HG02623 (cell line): ENCODE results near the gene ZFYVE1.
"Not testable (repeated sequence)": the region's sequence is repeated elsewhere in the genome, so short reads cannot be mapped to it uniquely, and the experiment has no call there.

Source experiments
- ATAC-seq: cut with Tn5 transposase; IDR thresholded peaks from one replicate; pipeline ENCODE4 v1.9.1; 2021; ENCODE audit warnings: moderate library complexity; ENCODE audit not compliant: unreplicated experiment

The ZFYVE1 gene

DNA sequence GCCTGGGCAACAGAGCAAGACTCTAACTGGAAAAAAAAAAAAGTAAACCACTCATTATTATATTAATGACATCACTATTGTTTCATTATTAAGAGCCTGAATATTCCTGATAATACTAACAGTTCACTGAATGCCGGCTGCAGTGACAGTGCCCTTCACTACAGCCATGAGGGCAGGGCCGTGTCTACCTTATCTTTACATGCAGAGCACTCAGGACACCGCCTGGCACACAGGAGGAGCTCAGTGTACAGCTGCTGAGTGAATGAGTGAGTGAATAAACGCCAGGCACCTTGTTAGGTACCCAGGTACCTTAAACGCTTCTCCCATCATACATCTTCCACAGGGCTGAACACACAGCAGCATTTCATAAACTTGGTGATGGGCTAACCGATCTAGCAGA lies 23.2 kb downstream of the ZFYVE1 start:
- ATAC-seq, result no peak

DNA sequence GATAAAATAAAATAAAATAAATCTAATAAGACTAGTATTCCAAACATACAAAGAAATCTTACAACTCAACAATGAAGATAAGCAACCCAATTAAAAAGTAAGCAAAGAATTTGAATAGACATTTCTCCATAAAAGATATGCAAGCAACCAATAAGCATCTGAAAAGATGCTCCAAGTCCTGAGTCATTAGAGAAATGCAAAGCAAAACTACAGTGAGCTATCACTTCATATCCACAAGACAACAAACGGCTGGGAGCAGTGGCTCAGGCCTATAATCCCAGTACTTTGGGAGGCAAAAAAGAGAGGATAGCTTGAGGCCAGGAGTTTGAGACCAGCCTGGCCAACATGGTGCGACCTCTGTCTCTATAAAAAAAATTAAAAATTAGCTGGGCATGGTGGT lies 26.8 kb downstream of the ZFYVE1 start:
- no peak for ATAC-seq

DNA sequence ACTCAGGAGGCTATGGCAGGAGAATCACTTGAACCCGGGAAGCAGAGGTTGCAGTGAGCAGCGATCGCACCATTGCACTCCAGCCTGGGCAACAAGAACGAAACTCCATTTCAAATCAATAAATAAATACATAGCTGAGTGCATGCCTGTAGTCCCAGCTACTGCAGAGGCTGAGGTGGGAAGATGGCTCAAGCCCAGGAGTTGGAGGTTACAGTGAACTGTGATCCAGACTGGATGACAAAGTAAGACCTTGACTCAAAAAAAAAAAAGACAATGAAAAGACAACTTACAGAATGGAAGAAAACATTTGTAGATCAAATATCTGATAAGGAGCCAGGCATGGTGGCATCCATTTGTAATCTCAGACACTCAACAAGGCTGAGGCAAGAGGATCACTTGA lies 27.6 kb downstream of the ZFYVE1 start:
- ATAC-seq, result no peak

DNA sequence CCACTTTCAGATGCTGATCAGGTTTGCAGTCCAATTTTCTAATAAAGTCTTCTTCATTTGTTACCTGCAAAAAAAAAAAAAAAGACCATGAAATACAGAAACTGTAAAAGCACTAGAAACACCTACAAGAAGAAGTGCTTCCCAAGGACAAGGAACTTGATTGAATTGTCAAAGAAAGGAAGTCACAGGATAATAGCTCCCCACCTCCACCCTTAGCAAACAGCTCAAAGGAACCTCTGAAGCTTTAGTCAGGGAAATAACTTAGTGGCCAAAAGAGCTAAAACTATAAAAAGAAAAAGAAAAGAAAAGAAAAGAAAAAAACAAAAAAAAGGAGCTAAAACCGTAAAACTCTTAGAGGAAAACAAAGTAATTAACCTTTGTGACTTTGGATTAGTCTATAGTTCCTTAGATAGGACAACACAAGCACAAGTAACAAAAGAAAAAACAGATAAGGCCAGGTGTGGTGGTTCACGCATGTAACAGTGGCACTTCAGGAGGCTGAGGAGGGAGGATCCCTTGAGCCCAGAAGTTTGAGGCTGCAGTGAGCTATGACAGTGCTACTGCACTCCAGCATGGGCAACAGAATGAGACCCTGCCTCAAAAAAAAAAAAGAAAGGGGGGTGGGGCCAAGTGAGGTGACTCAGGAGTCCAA lies 28.5 kb downstream of the ZFYVE1 start:
- ATAC-seq, result no peak

DNA sequence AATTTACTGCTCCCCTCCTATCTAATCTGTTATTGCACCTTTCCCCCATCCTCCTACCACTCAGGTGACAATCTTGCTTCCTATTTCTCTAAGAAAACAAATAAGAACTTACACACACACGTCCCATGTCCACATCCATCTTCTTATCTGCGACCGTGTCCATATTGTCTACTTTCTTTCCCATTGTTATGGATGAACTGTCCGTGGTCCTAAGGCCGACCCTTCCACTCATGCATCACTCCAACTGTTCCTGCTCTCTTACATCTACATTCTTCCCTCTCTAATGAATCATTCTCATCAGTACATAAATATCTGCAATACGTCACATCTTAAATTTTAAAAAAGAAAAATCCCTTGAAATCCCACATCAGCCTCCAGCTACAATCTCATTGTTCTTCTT lies 30.0 kb downstream of the ZFYVE1 start:
- no peak for ATAC-seq

DNA sequence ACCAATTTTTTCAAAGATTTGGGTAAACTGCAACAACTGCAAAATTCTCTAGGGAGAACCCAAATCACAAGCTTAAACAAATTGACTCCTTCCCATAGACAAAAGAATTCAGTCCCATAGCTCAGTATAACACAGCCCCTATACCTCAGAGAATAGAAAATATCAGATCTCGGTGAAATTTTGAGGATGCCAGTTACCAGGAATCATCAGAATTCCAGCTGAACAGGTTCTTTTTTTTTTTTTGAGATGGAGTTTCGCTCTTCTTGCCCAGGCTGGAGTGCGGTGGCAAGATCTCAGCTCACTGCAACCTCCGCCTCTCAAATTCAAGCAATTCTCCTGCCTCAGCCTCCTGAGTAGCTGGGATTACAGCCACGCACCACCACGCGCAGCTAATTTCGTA lies 36.7 kb downstream of the ZFYVE1 start:
- ATAC-seq, result no peak

DNA sequence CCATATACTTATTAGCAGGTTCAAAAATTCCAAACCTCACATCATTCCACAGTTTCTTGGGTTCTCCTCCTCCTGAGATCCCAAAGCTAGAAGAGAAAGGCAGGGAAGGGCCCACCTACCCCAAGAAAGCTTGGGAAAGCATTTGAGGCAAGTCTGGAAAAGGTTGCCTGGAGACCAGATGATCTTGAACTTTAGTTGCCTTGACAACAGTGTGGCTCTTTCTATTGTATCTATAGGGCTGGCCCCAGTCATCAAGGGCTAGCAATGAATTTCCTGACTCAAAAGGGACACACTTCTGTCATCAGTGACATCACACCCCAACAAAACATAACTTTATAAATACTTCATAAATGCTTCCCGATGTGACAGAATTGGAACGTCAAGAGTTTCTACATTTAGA lies 40.0 kb downstream of the ZFYVE1 start:
- no peak for ATAC-seq

DNA sequence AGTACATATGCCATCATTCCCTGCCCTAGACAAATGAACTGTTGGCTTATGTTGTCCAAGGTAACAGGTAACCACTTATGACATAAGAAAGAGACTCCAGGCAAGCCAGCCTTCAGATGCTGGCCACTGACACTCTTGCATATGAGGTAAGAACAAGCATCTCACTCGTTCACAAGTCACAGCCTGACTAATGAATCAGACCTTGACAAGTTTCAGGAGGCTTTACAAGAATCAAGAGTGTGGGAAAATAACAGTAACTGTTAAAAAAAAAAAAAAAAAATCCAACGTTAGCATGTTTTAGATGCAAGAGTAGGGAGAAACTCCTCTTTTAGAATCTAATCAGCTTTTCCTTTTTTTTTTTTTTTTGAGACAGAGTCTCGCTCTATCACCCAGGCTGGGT lies 40.7 kb downstream of the ZFYVE1 start:
- no peak for ATAC-seq

DNA sequence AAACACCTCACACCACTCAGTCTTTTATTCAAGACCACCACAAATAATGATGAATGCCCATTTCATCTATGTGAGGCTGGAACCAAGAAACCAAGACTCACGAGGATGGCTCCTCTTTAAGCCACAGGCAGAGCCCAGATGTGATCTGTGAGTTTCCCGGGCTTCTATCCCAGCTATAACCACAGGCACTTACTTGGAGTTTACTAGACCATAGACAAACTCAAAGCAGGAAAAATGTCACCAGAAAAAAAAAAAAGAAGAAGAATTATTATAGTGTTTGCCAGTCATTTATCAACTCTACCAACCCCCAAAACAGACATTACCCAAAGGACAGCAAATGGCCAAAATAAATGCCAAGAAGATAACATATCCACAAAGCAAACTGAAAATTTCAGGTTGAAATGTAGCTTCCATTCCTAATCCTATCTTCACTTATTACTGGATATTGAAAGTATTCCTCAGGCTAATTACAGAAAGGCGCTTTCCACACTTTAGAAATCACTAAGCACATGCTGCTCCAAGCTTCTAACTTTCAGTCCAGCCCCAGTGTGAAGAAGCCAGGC lies 44.7 kb downstream of the ZFYVE1 start:
- no peak for ATAC-seq

DNA sequence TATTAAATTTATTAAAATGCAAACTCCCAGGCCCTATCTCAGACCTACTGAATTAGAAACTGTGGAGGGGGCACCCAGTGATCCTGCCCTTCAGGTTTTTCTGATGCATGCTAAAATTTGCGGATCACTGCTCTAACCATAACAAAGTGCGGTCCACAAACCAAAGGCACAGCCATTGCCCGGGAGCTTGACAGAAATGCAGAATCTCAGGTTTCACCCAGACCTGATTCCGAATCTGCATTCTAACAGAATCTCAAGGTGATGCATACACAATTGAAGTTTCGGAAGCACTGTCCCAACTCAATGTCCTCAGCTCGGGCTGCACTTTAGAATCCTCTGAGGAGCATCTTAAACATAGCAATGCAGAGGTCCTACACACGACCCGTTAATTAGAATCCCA lies 46.0 kb downstream of the ZFYVE1 start:
- ATAC-seq, result no peak

DNA sequence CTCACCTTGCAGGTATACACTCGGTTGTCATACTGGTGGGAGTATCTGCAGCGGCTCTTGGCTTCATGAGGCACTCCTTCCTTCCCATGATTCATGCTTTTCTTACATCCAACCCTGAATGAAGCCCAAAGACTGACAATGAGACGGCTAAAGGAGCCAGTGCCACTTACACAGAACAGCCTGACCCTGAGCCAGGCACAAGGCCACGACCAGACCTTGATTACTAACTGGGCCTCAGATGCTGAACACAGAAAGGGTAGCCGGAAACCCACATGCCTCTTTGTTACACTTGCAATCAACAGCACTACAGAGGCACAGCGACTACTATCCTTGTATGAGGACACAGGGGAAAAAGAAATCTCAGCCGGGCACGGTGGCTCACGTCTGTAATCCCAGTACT lies 48.0 kb downstream of the ZFYVE1 start:
- ATAC-seq, result no peak

DNA sequence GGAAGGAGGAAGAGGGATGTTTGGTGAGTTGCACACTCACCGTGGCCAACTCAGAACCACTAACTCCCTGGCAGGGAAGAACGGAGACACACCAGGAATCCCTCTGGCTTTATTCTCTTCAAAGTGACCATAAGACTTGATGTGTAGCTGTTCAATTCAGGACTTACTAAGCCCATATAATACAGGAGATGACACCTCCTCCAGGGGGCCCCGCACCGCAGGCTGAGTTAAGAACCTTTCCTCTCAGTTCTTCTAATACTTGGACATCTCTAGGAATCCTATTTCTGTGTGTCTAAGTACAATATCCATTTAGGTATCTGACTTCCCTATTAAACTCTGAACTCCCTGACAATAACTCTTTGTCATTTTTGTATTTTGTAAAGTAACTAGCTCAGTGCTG lies 51.1 kb downstream of the ZFYVE1 start:
- ATAC-seq, result no peak

DNA sequence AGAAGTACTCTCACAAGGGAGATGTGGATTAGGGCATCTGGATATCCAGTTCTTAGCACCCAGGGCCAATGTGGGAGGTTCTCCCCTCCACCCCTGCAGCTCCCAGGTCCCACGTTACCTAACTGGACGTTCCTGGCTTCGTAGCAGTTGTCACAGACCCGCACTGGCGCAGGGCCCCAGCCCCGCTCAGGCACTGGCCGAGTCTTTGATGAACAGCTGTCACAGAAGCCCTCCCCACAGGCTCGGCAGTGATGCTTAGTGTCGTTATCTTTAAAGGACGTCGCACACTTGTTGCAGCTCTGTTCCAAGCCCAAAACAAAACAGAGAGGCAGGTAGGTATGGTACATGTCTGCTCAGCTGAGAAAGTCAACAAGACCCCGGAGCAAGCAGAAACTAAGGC lies 52.2 kb downstream of the ZFYVE1 start:
- no peak for ATAC-seq

DNA sequence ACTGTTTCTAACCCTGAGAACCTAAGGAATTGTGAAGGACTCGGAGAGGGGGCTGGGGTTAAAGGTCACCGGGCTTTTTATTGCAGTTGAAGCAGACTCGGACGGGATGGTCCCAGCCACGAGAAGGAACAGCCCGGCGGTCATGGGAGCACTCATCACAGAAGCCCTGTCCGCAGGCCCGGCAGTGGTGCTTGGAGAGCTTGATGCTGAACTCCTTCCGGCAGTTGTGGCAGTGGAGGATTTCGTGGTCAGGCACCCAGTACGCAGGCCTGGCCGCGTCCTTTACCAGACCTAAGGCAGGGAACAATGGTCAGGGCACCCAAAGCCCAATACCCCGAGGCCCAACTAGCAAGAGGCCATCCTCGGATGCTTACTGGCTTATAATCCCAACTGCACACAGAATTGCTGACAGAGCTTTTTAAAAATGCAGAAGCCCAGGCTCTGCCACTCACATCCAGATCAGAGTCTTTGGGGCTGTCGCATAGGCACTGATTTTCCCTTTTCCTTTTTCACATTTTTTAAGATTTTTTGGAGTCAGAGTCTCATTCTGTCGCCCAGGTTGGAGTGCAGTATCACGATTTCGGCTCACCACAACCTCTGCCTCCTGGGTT lies 56.0 kb downstream of the ZFYVE1 start:
- ATAC-seq, result no peak

DNA sequence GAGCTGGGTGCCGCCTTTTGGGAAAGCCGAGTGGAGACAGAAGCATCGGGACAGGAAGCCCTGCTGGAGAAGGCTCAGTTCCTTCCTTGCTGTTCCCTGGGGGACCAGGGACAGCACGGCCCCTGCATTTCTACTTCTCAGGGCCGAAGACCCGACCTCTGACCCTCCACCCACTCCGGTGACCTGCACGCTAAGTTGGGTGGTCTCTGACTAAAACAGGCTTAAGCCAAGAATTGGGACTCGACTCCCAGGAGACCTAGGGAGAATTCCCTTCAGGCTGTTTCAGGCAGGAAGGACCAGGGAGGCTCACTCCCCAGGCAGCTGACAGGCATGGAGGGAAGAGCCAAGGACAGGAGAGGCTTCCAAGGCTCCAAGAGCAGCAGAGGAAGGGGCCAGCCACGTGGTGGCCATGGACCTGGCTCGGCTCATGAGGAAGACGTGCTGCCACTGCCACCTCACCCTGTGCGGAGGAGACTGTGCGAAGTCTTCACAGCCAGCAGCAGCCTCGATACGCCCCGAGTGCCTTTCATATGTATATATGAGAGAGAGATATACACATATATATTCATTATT lies 56.8 kb downstream of the ZFYVE1 start:
- ATAC-seq, result no peak

DNA sequence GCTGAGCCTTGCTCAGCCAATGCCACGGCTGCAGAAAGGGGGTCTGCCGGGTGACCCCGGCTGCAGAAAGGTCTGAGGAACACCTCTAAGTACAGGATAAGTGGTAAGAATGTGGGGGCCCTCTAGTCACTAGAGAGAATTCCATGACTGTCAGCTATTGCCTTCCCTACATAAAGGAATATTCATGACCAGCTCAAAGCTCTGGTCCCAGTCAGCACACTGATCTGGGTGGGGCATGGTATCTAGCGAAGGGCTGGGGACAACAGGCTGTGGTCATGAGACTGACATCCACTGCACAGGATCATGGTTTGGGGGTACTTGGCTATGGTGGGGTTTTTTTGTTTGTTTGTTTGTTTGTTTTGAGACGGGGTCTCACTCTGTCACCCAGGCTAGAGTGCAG lies 58.6 kb downstream of the ZFYVE1 start:
- ATAC-seq, result no peak

DNA sequence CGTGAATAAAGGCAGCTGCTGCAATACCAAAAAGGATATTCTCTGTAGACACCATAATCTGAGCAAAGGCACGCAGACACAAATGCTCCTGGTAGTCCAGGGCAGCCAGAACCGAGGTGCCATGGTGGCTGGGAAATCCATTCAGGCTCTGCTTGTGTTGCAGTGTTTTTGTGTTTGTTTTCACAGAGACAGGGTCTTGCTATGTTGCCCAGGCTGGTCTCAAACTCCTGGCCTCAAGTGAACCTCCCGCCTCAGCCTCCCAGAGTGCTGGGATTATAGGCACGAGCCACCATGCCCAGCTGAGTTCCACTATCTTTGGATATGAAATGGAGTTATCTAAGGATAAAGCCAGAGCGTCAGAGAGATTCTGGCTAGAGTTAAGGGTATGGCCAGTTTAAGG lies 60.9 kb downstream of the ZFYVE1 start:
- ATAC-seq, result no peak

DNA sequence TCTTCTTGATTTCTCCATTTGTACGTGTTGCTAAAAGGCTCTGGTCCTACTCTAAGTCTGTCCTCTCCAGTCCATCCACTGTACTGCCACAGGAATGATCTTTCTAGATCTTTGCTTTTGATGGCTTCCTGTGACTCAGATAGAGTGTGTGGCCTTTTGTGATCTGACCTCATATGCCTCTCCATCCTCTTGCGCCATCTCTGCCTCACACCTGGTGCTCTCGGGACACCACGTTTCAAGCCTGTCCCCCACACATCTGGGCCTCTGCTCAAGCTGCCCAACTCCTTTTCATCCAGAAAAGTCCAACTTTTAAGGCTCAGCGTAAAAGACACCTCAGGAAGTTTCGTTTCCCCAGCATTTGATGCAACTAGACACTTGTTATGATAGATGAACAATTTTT lies 61.7 kb downstream of the ZFYVE1 start:
- no peak for ATAC-seq

DNA sequence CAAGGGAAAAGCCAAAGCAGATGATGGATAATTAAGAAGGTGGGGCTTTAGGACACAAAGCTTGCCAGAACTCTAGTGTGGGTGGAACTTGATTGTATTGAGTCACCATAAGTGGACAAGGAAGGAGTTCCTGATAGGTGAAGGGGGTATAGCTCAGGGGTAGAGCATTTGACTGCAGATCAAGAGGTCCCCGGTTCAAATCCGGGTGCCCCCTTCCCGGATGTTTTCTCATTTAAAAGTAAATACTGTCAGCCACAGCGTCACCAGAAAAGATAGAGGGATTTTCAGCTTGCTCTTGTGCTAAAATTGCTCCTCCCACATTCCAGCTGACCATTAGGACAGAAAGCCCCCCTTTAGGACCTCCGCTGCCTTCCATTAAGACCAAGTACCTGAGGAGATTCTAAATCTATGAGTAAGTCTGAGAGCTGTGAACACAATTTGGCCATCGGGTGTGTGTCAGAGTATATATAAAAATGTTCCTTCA lies 64.0 kb downstream of the ZFYVE1 start:
- no peak for ATAC-seq

DNA sequence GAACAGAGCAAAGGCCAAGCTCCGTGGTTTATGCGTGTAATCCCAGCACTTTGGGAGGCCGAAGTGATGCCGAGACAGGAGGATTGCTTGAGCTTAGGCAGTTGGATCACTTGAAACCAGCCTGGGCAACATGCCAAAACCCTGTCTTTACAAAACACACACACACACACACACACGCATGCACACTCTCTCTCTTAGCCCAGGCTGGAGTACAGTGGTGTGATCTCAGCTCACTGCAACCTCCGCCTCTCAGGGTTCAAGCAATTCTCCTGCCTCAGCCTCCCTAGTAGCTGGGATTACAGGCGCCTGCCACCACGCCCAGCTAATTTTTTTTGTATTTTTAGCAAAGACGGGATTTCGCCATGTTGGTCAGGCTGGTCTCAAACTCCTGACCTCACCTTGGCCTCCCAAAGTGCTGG lies 64.6 kb downstream of the ZFYVE1 start:
- ATAC-seq, result not testable (repeated sequence)

DNA sequence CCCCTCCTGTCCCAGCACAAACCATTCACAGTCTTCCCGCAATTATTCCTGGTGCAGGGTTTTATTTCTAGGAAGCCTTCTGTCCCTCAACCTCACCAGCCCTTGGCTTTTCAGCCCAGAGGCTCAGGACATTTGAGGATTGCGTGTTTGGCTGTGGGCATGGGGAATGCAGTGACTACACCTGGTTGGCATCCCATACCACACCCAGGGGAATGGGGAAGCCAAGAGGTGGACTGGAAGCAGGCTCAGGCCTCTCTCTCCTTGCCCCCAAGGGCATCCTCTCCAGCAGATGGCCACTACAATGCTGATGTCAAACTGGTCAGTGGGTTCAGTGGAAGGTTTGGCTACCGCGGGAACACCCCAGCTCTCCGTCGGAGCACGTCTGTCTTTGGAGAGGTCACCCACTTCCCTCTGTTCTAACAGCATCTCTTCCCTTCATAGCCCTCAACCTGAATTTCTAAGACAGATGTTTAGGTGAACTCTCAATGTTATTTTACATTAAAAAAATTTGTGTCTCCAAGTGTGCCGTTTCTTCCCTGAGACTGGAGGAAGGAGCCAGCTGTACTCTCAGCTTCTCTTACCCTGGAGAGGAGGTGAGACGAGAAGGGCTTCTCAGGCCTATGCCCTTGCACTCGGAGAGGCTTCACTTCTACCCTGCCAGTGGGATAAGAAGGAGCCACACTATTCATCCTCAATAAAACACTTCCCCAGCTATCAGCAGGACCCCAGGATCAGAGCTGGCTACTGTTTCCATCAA lies 65.1 kb downstream of the ZFYVE1 start:
- ATAC-seq, result no peak

DNA sequence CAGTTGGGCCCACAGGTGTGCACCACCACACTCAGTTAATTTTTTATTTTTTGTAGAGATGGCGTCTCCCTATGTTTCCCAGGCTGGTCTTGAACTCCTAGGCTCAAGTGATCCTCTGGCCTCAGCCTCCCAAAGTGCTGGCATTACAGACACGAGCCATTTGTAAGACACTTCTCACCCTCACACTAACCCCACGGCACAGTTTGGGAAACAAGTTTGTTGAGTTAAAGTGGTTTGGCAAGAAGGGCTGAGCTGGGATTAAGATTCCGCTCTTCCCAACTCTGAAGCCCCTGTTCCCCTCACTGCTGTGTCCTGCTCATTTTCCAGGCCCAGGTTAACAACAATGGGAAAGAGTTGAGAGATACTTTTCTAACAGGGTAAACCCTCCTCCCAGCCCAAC lies 65.9 kb downstream of the ZFYVE1 start:
- ATAC-seq, result not testable (repeated sequence)
